ENCODE data around the gene MKKS. TPM values are rescaled to one million over a fixed set of nuclear protein-coding genes. Genes with fewer than 3 reads are reported as not detected.

MKKS gene
- total RNA-seq, 1 experiment from 2014 or later = 19.9 TPM

GRCh38 chr20:10472871-10473270, 38.8 kb upstream of the MKKS start:
- H3K27ac ChIP-seq (ENCODE audit: low read depth, low read length) = no peak overlapping the region
- no peak overlapping the region for H3K4me2 ChIP-seq (ENCODE audit: low read length)
- H2AFZ ChIP-seq (ENCODE audit: low read depth, low read length, poor library complexity, severe bottlenecking) = no peak overlapping the region
- no peaks in the 10 kb centered on the region for H3K27me3 ChIP-seq (ENCODE audit: insufficient read depth, low read length)
- no peaks in the 10 kb centered on the region for H4K20me1 ChIP-seq (ENCODE audit: insufficient read depth)
- no peaks in the 10 kb centered on the region for H3K36me3 ChIP-seq (ENCODE audit: control insufficient read depth in 1 of 2, insufficient read depth in 2 of 2, low read length in 2 of 2)
- POLR2A ChIA-PET = no interaction called here
- peaks cover 34 to 41% of the 10 kb centered on the region in 2 experiments for H3K4me1 ChIP-seq (ENCODE audit: control insufficient read depth in 1 of 2, insufficient read depth in 2 of 2, low read length in 2 of 2)
- RAD21 ChIA-PET (ENCODE audit: low non-redundant PET in 1 of 2, low total read pairs in 2 of 2, uncharacterized antibody in 2 of 2, unreplicated experiment in 2 of 2) = no interaction called here
- DNase-seq (ENCODE audit: low read depth, low spot score) (no peak), ATAC-seq (no peak)
- H3K9me2 ChIP-seq (ENCODE audit: insufficient read depth) = no peaks in the 10 kb centered on the region
- no TSS peak for BruUV-seq (replicated peaks)
- H3K9ac ChIP-seq (ENCODE audit: low read length) = no peak overlapping the region
- H3K4me3 ChIP-seq (replicated peaks in 1 of 2; ENCODE audit: low read depth in 1 of 2, low read length in 2 of 2) = no peak overlapping the region
- CTCF ChIA-PET = no interaction called here
- H3K79me2 ChIP-seq (ENCODE audit: insufficient read depth, low read length) = peaks cover 4% of the 10 kb centered on the region; the same call in 1 of the 2 replicates
- intact Hi-C loops (cut with micrococcal nuclease) = no loop called here
- no peaks in the 10 kb centered on the region for H3K9me3 ChIP-seq (ENCODE audit: control insufficient read depth in 1 of 2, insufficient read depth in 1 of 2, low read depth in 1 of 2, low read length in 2 of 2)
- TF ChIP-seq FOSL1 (IDR thresholded peaks at IDR 0.05; ENCODE audit: low read depth) (no peak), EZH2phosphoT487 (IDR thresholded peaks at IDR 0.05; ENCODE audit: borderline replicate concordance) (no peak), ZNF274 (IDR thresholded peaks at IDR 0.05; ENCODE audit: low read depth, low read length) (no peak), TCF7L2 (IDR thresholded peaks at IDR 0.05; ENCODE audit: borderline replicate concordance, extremely low read depth, insufficient read depth, insufficient read length) (no peak), CBX3 (IDR thresholded peaks at IDR 0.05; ENCODE audit: low read depth) (no peak), SIN3A (IDR thresholded peaks at IDR 0.05; ENCODE audit: low read depth) (no peak), JUND (IDR thresholded peaks at IDR 0.05) (no peak), RAD21 (IDR thresholded peaks at IDR 0.05; ENCODE audit: low read depth) (no peak), CEBPB (IDR thresholded peaks at IDR 0.05; ENCODE audit: low read depth) (no peak), EZH2 (IDR thresholded peaks at IDR 0.05) (no peak), POLR2A (IDR thresholded peaks at IDR 0.05; ENCODE audit: borderline replicate concordance, extremely low read depth, insufficient read depth, insufficient read length) (no peak)
- TF ChIP-seq, protein P1, sequence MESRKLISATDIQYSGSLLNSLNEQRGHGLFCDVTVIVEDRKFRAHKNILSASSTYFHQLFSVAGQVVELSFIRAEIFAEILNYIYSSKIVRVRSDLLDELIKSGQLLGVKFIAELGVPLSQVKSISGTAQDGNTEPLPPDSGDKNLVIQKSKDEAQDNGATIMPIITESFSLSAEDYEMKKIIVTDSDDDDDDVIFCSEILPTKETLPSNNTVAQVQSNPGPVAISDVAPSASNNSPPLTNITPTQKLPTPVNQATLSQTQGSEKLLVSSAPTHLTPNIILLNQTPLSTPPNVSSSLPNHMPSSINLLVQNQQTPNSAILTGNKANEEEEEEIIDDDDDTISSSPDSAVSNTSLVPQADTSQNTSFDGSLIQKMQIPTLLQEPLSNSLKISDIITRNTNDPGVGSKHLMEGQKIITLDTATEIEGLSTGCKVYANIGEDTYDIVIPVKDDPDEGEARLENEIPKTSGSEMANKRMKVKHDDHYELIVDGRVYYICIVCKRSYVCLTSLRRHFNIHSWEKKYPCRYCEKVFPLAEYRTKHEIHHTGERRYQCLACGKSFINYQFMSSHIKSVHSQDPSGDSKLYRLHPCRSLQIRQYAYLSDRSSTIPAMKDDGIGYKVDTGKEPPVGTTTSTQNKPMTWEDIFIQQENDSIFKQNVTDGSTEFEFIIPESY (IDR thresholded peaks at IDR 0.05; ENCODE audit: extremely low read depth, insufficient replicate concordance, low read length) = no peak
- TF ChIP-seq, protein P2, sequence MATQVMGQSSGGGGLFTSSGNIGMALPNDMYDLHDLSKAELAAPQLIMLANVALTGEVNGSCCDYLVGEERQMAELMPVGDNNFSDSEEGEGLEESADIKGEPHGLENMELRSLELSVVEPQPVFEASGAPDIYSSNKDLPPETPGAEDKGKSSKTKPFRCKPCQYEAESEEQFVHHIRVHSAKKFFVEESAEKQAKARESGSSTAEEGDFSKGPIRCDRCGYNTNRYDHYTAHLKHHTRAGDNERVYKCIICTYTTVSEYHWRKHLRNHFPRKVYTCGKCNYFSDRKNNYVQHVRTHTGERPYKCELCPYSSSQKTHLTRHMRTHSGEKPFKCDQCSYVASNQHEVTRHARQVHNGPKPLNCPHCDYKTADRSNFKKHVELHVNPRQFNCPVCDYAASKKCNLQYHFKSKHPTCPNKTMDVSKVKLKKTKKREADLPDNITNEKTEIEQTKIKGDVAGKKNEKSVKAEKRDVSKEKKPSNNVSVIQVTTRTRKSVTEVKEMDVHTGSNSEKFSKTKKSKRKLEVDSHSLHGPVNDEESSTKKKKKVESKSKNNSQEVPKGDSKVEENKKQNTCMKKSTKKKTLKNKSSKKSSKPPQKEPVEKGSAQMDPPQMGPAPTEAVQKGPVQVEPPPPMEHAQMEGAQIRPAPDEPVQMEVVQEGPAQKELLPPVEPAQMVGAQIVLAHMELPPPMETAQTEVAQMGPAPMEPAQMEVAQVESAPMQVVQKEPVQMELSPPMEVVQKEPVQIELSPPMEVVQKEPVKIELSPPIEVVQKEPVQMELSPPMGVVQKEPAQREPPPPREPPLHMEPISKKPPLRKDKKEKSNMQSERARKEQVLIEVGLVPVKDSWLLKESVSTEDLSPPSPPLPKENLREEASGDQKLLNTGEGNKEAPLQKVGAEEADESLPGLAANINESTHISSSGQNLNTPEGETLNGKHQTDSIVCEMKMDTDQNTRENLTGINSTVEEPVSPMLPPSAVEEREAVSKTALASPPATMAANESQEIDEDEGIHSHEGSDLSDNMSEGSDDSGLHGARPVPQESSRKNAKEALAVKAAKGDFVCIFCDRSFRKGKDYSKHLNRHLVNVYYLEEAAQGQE (IDR thresholded peaks at IDR 0.05; ENCODE audit: low read depth) = no peak

Data from HCT116 (cell line).